ENCODE data around the gene LIN7B.

GRCh38 chr19:49154279-49154678 lies 40.1 kb downstream of the LIN7B start:
- TF ChIP-seq USF2 (IDR thresholded peaks at IDR 0.05; ENCODE audit: low read length) (no peak), POLR2AphosphoS5 (IDR thresholded peaks at IDR 0.05; ENCODE audit: low read depth, low read length) (no peak), ASH2L (IDR thresholded peaks at IDR 0.05; ENCODE audit: low read length) (no peak), CTCF (IDR thresholded peaks at IDR 0.05; ENCODE audit: control extremely low read depth in 1 of 3, insufficient read depth in 1 of 3, low read depth in 1 of 3, low read length in 3 of 3) (no peak), KDM5A (IDR thresholded peaks at IDR 0.05; ENCODE audit: low read length) (no peak), EZH2 (IDR thresholded peaks at IDR 0.05; ENCODE audit: low read depth, low read length, severe bottlenecking) (no peak), RFX5 (IDR thresholded peaks at IDR 0.05; ENCODE audit: borderline replicate concordance, low read depth, low read length) (no peak), HDAC2 (IDR thresholded peaks at IDR 0.05; ENCODE audit: borderline replicate concordance in 1 of 2, low read depth in 2 of 2, low read length in 2 of 2) (no peak), POLR2A (IDR thresholded peaks at IDR 0.05; ENCODE audit: control extremely low read depth in 1 of 2, low read depth in 2 of 2, low read length in 2 of 2) (no peak)
